ENCODE results near the gene ABCC2. TPM values are rescaled to one million over a fixed set of nuclear protein-coding genes. Genes with fewer than 3 reads are reported as not detected.

Gene ABCC2
- total and polyA plus RNA-seq, 2 experiments from 2014 or later: 0.45 to 2.4 TPM

GRCh38 chr10:99793819-99794218, 11.4 kb downstream of the ABCC2 start (continued):
- no peak for TF ChIP-seq CTCF (conservative IDR thresholded peaks at IDR 0.05; ENCODE audit: low read depth in 2 of 2)

GRCh38 chr10:99796928-99797327, 14.5 kb downstream of the ABCC2 start:
- Histone ChIP-seq H2AFZ (no peak overlapping the region), H3K27me3 (ENCODE audit: insufficient read depth) (no peaks in the 10 kb centered on the region), H3F3A (replicated peaks; ENCODE audit: low read depth) (no peaks in the 10 kb centered on the region), H3K9me2 (ENCODE audit: insufficient read depth) (no peaks in the 10 kb centered on the region; the same call in 1 of the 2 replicates), H4K20me1 (replicated peaks; ENCODE audit: insufficient read depth) (no peaks in the 10 kb centered on the region), H3K79me2 (replicated peaks; ENCODE audit: insufficient read depth) (no peaks in the 10 kb centered on the region), H3K4me1 (ENCODE audit: insufficient read depth) (no peaks in the 10 kb centered on the region), H3K27ac (ENCODE audit: low read depth) (no peak overlapping the region), H3K4me3 (no peak overlapping the region), H3K4me2 (no peak overlapping the region), H3K36me3 (ENCODE audit: insufficient read depth) (no peaks in the 10 kb centered on the region)
- Mint-ChIP-seq H3K27ac (no peak overlapping the region), H3K27me3 (ENCODE audit: insufficient read depth, low read depth, poor library complexity) (no peaks in the 10 kb centered on the region), H3K4me3 (no peak overlapping the region), H3K9me3 (no peaks in the 10 kb centered on the region), H3K4me1 (no peaks in the 10 kb centered on the region), H3K36me3 (ENCODE audit: low read depth) (no peaks in the 10 kb centered on the region)
- TF ChIP-seq ETS1 (IDR thresholded peaks at IDR 0.05) (no peak), STAT1 (IDR thresholded peaks at IDR 0.05; ENCODE audit: unreplicated experiment) (no peak), ZNF114 (CRISPR knock-in tag; IDR thresholded peaks at IDR 0.05) (no peak), REST (IDR thresholded peaks at IDR 0.05; ENCODE audit: unreplicated experiment) (no peak), EZH2 (IDR thresholded peaks at IDR 0.05; ENCODE audit: low read depth, unreplicated experiment) (no peak)
- no peak for DNase-seq (ENCODE audit: low spot score)
- no peak for ATAC-seq

- DNase-seq (ENCODE audit: low spot score) (no peak), ATAC-seq (no peak)
- Histone ChIP-seq H3K4me2 (no peak overlapping the region), H3F3A (replicated peaks; ENCODE audit: low read depth) (no peaks in the 10 kb centered on the region), H3K4me3 (no peak overlapping the region), H3K9me2 (ENCODE audit: insufficient read depth) (no peaks in the 10 kb centered on the region; the same call in 1 of the 2 replicates), H3K36me3 (ENCODE audit: insufficient read depth) (no peaks in the 10 kb centered on the region), H4K20me1 (replicated peaks; ENCODE audit: insufficient read depth) (no peaks in the 10 kb centered on the region), H3K27me3 (ENCODE audit: insufficient read depth) (no peaks in the 10 kb centered on the region), H3K79me2 (replicated peaks; ENCODE audit: insufficient read depth) (no peaks in the 10 kb centered on the region), H2AFZ (no peak overlapping the region), H3K4me1 (ENCODE audit: insufficient read depth) (no peaks in the 10 kb centered on the region), H3K27ac (ENCODE audit: low read depth) (no peak overlapping the region)
- Mint-ChIP-seq H3K4me1 (no peaks in the 10 kb centered on the region), H3K27me3 (ENCODE audit: insufficient read depth, low read depth, poor library complexity) (no peaks in the 10 kb centered on the region), H3K27ac (no peak overlapping the region), H3K9me3 (no peaks in the 10 kb centered on the region), H3K36me3 (ENCODE audit: low read depth) (no peaks in the 10 kb centered on the region), H3K4me3 (no peak overlapping the region)
- no peak for TF ChIP-seq ETS1 (IDR thresholded peaks at IDR 0.05)
These were observed 15.6 kb downstream of the ABCC2 start for GRCh38 chr10:99798031-99798430.

Data from GM23338 (cell line).